ENCODE results near the gene EXOC4. TPM values are rescaled to one million over a fixed set of nuclear protein-coding genes. Genes with fewer than 3 reads are reported as not detected.

Gene EXOC4
- total RNA-seq, 1 experiment from 2014 or later: 75.8 TPM

DNA sequence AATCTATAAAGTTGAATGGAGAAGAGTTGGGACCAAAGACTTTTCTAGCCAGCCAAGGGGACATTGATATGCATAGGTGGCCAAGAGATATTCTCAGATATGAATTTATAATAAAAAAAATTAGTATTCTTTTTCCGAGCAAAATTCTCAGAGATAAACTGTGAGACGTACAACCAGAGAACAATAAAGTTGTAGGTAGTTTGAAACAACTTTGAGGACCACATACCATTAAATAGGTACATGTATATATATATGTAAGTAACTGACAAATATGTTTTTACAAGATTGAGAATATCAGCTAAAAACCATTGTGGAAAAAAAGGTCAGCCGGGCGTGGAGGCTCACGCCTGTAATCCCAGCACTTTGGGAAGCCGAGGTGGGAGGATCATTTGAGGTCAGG lies 56.5 kb downstream of the EXOC4 start:
- H4K8ac ChIP-seq (replicated peaks; ENCODE audit: insufficient read length, low read depth, low read length): no peak overlapping the region
- no peak overlapping the region for H3T11ph ChIP-seq (ENCODE audit: low read length)
- H3K79me1 ChIP-seq (ENCODE audit: insufficient read depth, low read depth, low read length, poor library complexity, severe bottlenecking): no peaks in the 10 kb centered on the region
- H2BK12ac ChIP-seq (ENCODE audit: insufficient read length, low read depth, low read length): no peak overlapping the region
- H3K4me3 Mint-ChIP-seq: no peak overlapping the region
- H3K9me3 Mint-ChIP-seq: no peaks in the 10 kb centered on the region
- no peak overlapping the region for H2AK5ac ChIP-seq (ENCODE audit: insufficient read length, low read length)
- H3K9me3 ChIP-seq (ENCODE audit: control insufficient read depth, low read depth, low read length): no peaks in the 10 kb centered on the region
- TF ChIP-seq, protein P1, sequence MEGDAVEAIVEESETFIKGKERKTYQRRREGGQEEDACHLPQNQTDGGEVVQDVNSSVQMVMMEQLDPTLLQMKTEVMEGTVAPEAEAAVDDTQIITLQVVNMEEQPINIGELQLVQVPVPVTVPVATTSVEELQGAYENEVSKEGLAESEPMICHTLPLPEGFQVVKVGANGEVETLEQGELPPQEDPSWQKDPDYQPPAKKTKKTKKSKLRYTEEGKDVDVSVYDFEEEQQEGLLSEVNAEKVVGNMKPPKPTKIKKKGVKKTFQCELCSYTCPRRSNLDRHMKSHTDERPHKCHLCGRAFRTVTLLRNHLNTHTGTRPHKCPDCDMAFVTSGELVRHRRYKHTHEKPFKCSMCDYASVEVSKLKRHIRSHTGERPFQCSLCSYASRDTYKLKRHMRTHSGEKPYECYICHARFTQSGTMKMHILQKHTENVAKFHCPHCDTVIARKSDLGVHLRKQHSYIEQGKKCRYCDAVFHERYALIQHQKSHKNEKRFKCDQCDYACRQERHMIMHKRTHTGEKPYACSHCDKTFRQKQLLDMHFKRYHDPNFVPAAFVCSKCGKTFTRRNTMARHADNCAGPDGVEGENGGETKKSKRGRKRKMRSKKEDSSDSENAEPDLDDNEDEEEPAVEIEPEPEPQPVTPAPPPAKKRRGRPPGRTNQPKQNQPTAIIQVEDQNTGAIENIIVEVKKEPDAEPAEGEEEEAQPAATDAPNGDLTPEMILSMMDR (conservative IDR thresholded peaks at IDR 0.05): no peak
- H2AFZ ChIP-seq (ENCODE audit: low read length): no peak overlapping the region
- H2BK5ac ChIP-seq (ENCODE audit: insufficient read length, low read length): no peak overlapping the region
- no peak overlapping the region for H3K4me2 ChIP-seq (ENCODE audit: insufficient read depth, insufficient read length, low read length)
- H3K36me3 Mint-ChIP-seq (ENCODE audit: insufficient read depth in 1 of 3, low read depth in 3 of 3): peaks cover 6 to 34% (median 32%) of the 10 kb centered on the region in 3 experiments; a peak in 6 of 7 replicates
- H3K27me3 ChIP-seq (ENCODE audit: insufficient read depth, low read length): no peaks in the 10 kb centered on the region; the same call in 1 of the 2 replicates
- no peak overlapping the region; a peak in 1 of 7 replicates for H3K27ac Mint-ChIP-seq
- H4K20me1 ChIP-seq (ENCODE audit: control insufficient read depth, insufficient read depth, insufficient read length): no peaks in the 10 kb centered on the region
- no peak overlapping the region for H4K91ac ChIP-seq (ENCODE audit: insufficient read length, low read depth, low read length)
- H2BK15ac ChIP-seq (ENCODE audit: low read depth, low read length): no peak overlapping the region
- peaks cover 5 to 9% of the 10 kb centered on the region in 2 experiments; a peak in 3 of 4 replicates for H3K4me1 Mint-ChIP-seq
- H3K4ac ChIP-seq (ENCODE audit: low read depth, low read length): no peak overlapping the region
- H3K23ac ChIP-seq (ENCODE audit: insufficient read length, low read depth, low read length): no peak overlapping the region
- no peak overlapping the region for H2BK120ac ChIP-seq (ENCODE audit: low read depth, low read length, poor library complexity, severe bottlenecking)
- no peaks in the 10 kb centered on the region for H3K4me1 ChIP-seq (ENCODE audit: insufficient read depth, low read length)
- no peak overlapping the region for H2BK20ac ChIP-seq (ENCODE audit: low read depth, low read length, poor library complexity, severe bottlenecking)
- no peak overlapping the region for H3K18ac ChIP-seq (ENCODE audit: insufficient read length, low read depth, low read length)
- no peaks in the 10 kb centered on the region for H3K79me2 ChIP-seq (ENCODE audit: insufficient read depth, low read length)
- no CpG with 5 or more reads among the region's 6 CpGs for WGBS (ENCODE audit: extremely low coverage, insufficient read length, low lambda C conversion rate)
- no peak for DNase-seq
- H3K56ac ChIP-seq (ENCODE audit: insufficient read length, low read depth, low read length): no peak overlapping the region
- H3K27me3 Mint-ChIP-seq (ENCODE audit: low read depth): no peaks in the 10 kb centered on the region
- H3K9ac ChIP-seq (ENCODE audit: extremely low read depth, insufficient read length, low read length): no peak overlapping the region
- no peak overlapping the region for H4K5ac ChIP-seq (ENCODE audit: insufficient read length, low read depth, low read length)
- no peaks in the 10 kb centered on the region for H3K23me2 ChIP-seq (ENCODE audit: insufficient read length, low read depth, low read length, poor library complexity, severe bottlenecking)
- no peak overlapping the region for H3K27ac ChIP-seq (ENCODE audit: insufficient read length, low read depth, low read length)
- no peak overlapping the region for H3K14ac ChIP-seq (ENCODE audit: insufficient read depth, low read length)
